MCF 10A (cell line): ENCODE measurements around the gene RANBP9. TPM values are rescaled to one million over a fixed set of nuclear protein-coding genes. Genes with fewer than 3 reads are reported as not detected.

Experiments used
- BruUV-seq: library from RNA; stranded (reverse); fragments of 400-500 nt; replicated peaks from 2 replicates; lab custom pipeline; 2021; lab: Mats Ljungman, UMichigan
- CTCF ChIA-PET: fragments of 300-600 bp; sonication (Branson Sonifier 250); formaldehyde crosslinking; extraction: SDS; loops from one replicate; lab custom pipeline; 2021; ENCODE audit warnings: antibody characterized with exemption, inconsistent platforms; lab: Yijun Ruan, JAX
- POLR2A ChIA-PET: fragments of 300-600, 350-650 bp; sonication (Branson Sonifier 250); formaldehyde crosslinking; extraction: SDS; loops from one replicate; lab custom pipeline; 2020; ENCODE audit warnings: antibody characterized with exemption, inconsistent platforms; lab: Yijun Ruan, JAX
- DNase-seq: peaks from one replicate; pipeline ENCODE4 v3.0.0-alpha.2; 2018; ENCODE audit not compliant: unreplicated experiment
- H3K27ac Mint-ChIP-seq: one replicate; pipeline ENCODE4 v1.8.0; 2022; ENCODE audit warnings: mild to moderate bottlenecking, low read depth, mixed read lengths; ENCODE audit not compliant: unreplicated experiment
- H3K27me3 Mint-ChIP-seq: one replicate; pipeline ENCODE4 v1.8.0; 2022; ENCODE audit warnings: mixed read lengths; ENCODE audit not compliant: insufficient read depth, unreplicated experiment
- H3K36me3 Mint-ChIP-seq: one replicate; pipeline ENCODE4 v1.8.0; 2022; ENCODE audit warnings: mild to moderate bottlenecking, moderate library complexity, mixed read lengths; ENCODE audit not compliant: insufficient read depth, unreplicated experiment
- H3K4me1 Mint-ChIP-seq: one replicate; pipeline ENCODE4 v1.8.0; 2022; ENCODE audit warnings: mixed read lengths; ENCODE audit not compliant: insufficient read depth, unreplicated experiment
- H3K4me3 Mint-ChIP-seq: one replicate; pipeline ENCODE4 v1.8.0; 2022; ENCODE audit warnings: mild to moderate bottlenecking, moderate library complexity, mixed read lengths; ENCODE audit not compliant: unreplicated experiment
- H3K9me3 Mint-ChIP-seq: one replicate; pipeline ENCODE4 v1.8.0; 2022; ENCODE audit warnings: mixed read lengths; ENCODE audit not compliant: unreplicated experiment
- CTCF ChIP-seq: fragments of 200-600 bp; IDR thresholded peaks from one replicate; pipeline ENCODE4 v1.8.0; 2022; ENCODE audit warnings: antibody characterized with exemption, mild to moderate bottlenecking; ENCODE audit not compliant: unreplicated experiment
- intact Hi-C: fragments of 100-400 bp; cut with micrococcal nuclease; formaldehyde crosslinking; loops from 2 replicates; pipeline ENCODE4 v1.14.1; 2022
- total RNA-seq: library from RNA; stranded (reverse); gene quantifications from 2 replicates; pipeline ENCODE4 v1.2.3, GENCODE V29; 2022

Gene RANBP9
- total RNA-seq, 1 experiment from 2014 or later, result 48.0 TPM

DNA sequence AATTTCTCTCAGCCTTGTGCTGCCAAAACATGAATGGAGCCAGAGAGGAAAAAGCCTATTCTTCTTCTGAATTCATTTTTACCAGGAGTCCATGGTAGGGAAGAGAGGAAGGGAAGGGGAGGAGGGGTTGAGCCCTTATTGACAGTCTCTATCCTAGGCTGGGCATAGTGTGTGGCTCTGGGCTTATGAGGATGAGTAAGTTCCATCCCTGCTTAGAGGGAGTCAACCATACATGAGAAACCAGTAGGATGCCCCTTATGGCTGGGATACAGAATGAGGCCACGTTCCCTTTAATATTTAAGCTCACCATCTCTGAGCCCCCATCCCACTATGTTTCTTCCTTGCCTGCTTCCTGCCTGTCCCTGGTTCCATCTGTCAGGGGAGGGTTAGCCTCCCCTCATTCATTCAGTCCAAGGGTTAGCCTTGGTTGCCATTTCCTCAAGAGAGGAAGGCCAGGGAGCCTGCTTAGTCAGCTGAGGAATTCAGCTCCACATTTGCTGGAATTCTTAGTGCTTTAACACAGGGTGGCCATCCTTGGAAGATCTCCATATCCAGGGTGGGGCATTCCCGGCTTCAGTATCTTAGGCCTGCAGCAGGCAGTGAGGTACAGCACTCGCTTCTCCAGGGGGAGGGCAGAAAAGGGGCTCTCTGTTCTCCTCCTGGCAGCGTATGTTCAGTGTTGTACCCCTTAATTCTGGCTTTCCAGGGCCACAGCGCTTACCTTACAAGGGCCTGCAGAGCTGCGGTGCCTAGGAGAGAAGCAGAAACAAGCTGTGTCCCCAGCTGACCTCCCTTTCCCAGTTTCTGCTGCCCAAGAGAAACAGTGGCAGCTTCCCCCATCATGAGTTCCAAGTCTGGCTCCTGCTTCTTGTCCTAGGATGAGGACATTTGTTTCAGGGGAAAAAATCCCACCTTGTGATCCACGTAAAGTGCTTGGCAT lies 124.8 kb downstream of the RANBP9 start:
- Mint-ChIP-seq H3K4me1 (no peaks in the 10 kb centered on the region), H3K27me3 (no peaks in the 10 kb centered on the region), H3K4me3 (no peak overlapping the region), H3K27ac (no peak overlapping the region), H3K36me3 (peaks cover 30% of the 10 kb centered on the region), H3K9me3 (no peaks in the 10 kb centered on the region)
- CTCF ChIA-PET, result interaction anchor here (0.5 to 1.3 kb wide), 4 partner anchors 10 to 250 kb away, joined by 3 to 4 read pairs (median 4); no protein-coding TSS in a partner anchor
- POLR2A ChIA-PET, result interaction anchor here (0.9 kb wide), 1 partner anchor 12 kb away, joined by 3 read pairs; no protein-coding TSS in a partner anchor
- DNase-seq, result no peak
- intact Hi-C loops, result no loop called here
- TF ChIP-seq CTCF, result no peak
- BruUV-seq, result no TSS peak

DNA sequence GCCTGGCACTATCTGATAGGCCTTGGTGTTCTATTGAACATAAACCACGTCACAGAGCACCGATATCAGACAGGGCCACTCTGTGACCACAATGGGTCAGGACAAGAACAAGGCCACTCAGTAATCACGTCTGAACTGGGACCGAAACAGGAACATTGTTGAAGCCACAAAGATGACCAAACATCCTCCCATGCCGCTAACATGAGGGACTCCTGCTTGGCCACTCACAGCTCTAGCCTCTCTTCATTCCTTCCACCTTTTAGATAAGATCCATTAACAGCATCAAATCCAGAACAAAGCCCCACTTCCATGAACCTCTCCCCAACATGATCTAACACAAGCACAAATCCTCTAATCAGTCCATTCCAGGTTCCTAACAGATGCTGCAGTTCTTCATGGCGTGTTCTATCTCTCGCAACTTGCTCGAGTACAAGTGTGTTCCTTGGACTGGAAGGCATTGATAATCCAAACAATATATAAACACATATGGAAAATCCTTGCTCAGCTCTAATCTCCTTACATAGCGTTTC lies 129.9 kb downstream of the RANBP9 start:
- POLR2A ChIA-PET, result no interaction called here
- DNase-seq, result no peak

DNA sequence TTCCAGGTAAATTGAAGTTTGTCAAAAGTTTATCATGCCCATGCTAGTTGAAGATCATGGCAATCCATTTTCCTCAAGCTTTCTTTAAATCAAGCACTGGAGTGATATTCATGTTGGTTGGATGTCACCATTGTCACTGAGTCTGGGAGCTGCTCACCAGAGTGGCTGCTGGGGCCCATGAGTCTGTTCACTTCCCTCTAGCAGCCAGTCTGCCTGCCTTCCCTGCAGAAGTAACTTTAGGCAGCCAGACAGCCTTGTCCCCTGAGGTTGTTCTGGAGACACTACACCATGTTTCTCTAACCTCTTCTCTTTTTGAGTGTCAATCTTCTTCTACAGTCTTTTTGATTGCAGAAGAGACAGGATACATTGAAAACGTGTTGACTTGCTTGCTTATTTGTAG lies 131.7 kb downstream of the RANBP9 start:
- Mint-ChIP-seq H3K4me1 (peaks cover 3% of the 10 kb centered on the region), H3K27me3 (no peaks in the 10 kb centered on the region), H3K9me3 (no peaks in the 10 kb centered on the region), H3K27ac (no peak overlapping the region), H3K36me3 (peaks cover 22% of the 10 kb centered on the region), H3K4me3 (no peak overlapping the region)
- no peak for TF ChIP-seq CTCF
- intact Hi-C loops, result no loop called here
- no peak for DNase-seq
- no TSS peak for BruUV-seq
- CTCF ChIA-PET, result interaction anchor here (0.8 kb wide), 1 partner anchor 252 kb away, joined by 5 read pairs; the partner anchor contains the start of gene TBC1D7
- POLR2A ChIA-PET, result interaction anchor here (1.0 kb wide), 1 partner anchor 34 kb away, joined by 3 read pairs; no protein-coding TSS in a partner anchor

More for the DNA sequence above, 129.9 kb downstream of the RANBP9 start:
- intact Hi-C loops, result no loop called here
- H3K27me3 Mint-ChIP-seq, result no peaks in the 10 kb centered on the region
- H3K4me3 Mint-ChIP-seq, result no peak overlapping the region
- TF ChIP-seq CTCF, result no peak
- H3K36me3 Mint-ChIP-seq, result peaks cover 26% of the 10 kb centered on the region
- H3K4me1 Mint-ChIP-seq, result no peaks in the 10 kb centered on the region
- BruUV-seq, result no TSS peak
- CTCF ChIA-PET, result interaction anchor here (0.7 kb wide), 1 partner anchor 9 kb away, joined by 4 read pairs; no protein-coding TSS in a partner anchor
- no peak overlapping the region for H3K27ac Mint-ChIP-seq
- H3K9me3 Mint-ChIP-seq, result no peaks in the 10 kb centered on the region

DNA sequence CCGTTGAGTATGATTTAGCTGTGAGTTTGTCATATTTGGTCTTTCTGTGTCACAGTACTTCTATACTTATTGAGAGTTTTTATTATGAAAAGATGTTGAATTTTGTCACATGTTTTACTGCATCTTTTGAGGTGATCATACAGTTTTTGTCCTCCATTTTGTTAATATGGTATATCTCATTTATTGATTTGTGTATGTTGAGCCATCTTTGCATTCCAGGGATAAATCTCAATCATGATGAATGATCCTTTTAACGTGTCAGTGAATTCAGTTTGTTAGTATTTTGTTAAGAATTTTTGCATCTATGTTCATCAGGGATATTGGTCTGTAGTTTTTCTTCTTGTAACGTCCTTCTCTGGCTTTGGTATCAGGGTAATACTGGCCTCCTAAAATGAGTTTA lies 133.7 kb downstream of the RANBP9 start:
- Mint-ChIP-seq H3K4me1 (peaks cover 5% of the 10 kb centered on the region), H3K36me3 (peaks cover 21% of the 10 kb centered on the region), H3K4me3 (no peak overlapping the region), H3K27ac (no peak overlapping the region), H3K9me3 (no peaks in the 10 kb centered on the region), H3K27me3 (no peaks in the 10 kb centered on the region)
- no TSS peak for BruUV-seq
- no peak for DNase-seq
- CTCF ChIA-PET, result interaction anchor here (0.6 to 0.9 kb wide), 2 partner anchors 246 to 524 kb away, joined by 3 to 5 read pairs; no protein-coding TSS in a partner anchor
- intact Hi-C loops, result no loop called here
- POLR2A ChIA-PET, result no interaction called here
- TF ChIP-seq CTCF, result no peak
